ENCODE measurements around the gene CNIH3.

The CNIH3 gene

DNA sequence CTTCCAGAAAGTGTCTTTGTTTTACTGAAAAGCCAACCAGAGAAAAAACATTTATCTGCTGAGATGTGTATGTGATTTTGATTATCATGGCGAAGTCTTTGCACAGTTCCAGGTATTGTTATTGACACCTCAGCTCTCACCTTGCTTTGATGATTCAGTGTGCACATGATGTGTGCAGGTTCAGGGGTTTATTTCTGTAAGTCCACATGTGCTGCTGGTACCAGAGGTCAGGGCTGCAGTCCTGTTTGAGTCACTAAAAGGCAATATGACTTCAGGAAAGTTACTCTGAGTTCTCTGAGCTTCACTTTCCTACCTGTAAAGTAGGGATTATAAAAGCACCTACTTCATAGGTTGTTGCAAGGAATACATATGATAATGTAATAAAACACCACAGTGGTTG lies 97.1 kb downstream of the CNIH3 start:
- no peak overlapping the region for H3K4me3 ChIP-seq
- no peak overlapping the region for H3K27ac ChIP-seq
- DNase-seq (ENCODE audit: low spot score) = no peak
- TF ChIP-seq, protein P1, sequence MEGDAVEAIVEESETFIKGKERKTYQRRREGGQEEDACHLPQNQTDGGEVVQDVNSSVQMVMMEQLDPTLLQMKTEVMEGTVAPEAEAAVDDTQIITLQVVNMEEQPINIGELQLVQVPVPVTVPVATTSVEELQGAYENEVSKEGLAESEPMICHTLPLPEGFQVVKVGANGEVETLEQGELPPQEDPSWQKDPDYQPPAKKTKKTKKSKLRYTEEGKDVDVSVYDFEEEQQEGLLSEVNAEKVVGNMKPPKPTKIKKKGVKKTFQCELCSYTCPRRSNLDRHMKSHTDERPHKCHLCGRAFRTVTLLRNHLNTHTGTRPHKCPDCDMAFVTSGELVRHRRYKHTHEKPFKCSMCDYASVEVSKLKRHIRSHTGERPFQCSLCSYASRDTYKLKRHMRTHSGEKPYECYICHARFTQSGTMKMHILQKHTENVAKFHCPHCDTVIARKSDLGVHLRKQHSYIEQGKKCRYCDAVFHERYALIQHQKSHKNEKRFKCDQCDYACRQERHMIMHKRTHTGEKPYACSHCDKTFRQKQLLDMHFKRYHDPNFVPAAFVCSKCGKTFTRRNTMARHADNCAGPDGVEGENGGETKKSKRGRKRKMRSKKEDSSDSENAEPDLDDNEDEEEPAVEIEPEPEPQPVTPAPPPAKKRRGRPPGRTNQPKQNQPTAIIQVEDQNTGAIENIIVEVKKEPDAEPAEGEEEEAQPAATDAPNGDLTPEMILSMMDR (IDR thresholded peaks at IDR 0.05) = no peak

DNA sequence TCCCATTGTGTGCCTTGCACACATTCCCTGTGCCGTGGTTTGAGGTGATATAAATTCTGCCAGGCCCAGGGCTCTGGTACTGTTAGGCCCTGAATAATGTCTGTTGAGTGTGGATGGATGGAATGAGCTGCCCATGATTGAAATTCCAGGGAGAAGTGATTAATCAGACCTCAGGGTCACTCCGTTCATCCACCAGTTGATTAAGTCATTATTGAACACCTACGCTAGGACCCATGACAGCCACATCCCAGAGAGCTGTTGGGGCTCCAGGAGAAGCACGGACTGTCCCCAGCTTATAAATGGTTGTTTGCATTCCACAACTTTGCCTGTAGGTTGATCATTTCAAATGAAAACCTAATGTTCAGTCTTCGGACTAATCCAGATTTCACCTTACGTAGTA lies 98.4 kb downstream of the CNIH3 start:
- no peak for DNase-seq (ENCODE audit: low spot score)
- Histone ChIP-seq H3K4me3 (no peak overlapping the region), H3K27ac (no peak overlapping the region)
- TF ChIP-seq, protein P1 (IDR thresholded peaks at IDR 0.05) = no peak

DNA sequence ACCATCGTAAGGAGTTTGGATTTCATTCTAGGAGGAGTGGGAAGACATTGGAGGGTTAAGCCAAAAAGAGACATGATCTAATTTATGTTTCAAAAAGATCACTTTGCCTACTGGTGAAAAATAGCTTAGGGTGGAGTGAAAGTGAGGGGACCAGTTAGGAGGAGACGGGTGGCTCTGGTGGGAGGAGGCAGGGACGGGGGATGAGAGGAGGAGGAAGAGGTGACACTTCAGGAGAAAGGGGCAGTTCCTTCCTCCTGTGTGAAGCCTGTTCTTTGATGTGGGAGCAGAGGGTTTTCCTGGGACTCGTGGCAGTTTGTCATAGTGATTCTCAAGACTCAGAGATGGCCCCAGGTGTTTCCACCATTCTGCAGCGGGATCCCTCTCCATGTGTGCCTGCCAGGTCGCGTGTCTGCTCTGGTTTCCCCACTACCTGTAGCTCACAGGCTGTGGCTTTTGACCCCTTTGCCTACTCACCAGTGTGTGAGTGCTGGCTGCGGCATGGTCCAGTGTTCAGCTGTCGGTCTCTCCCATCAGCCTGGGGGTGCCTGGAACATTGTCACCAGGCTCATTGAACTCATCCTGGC lies 102.4 kb downstream of the CNIH3 start:
- Histone ChIP-seq H3K27ac (no peak overlapping the region), H3K4me3 (no peak overlapping the region)
- TF ChIP-seq, protein P1 (IDR thresholded peaks at IDR 0.05) = no peak
- no peak for DNase-seq (ENCODE audit: low spot score)

GRCh38 chr1:224719716-224720115 lies 103.6 kb downstream of the CNIH3 start:
- no peak for DNase-seq (ENCODE audit: low spot score)
- H3K4me3 ChIP-seq = no peak overlapping the region
- TF ChIP-seq, protein P1 (IDR thresholded peaks at IDR 0.05) = no peak
- H3K27ac ChIP-seq = no peak overlapping the region

- TF ChIP-seq, protein P1 (IDR thresholded peaks at IDR 0.05) = no peak
- H3K27ac ChIP-seq = no peak overlapping the region
- no peak for DNase-seq (ENCODE audit: low spot score)
- H3K4me3 ChIP-seq = no peak overlapping the region
Observed at GRCh38 chr1:224720216-224720615, 104.1 kb downstream of the CNIH3 start.

- TF ChIP-seq, protein P1 (IDR thresholded peaks at IDR 0.05) = no peak
- H3K4me3 ChIP-seq = no peak overlapping the region
- DNase-seq (ENCODE audit: low spot score) = no peak
- no peak overlapping the region for H3K27ac ChIP-seq
Observed at GRCh38 chr1:224721000-224721399, 104.9 kb downstream of the CNIH3 start.

DNA sequence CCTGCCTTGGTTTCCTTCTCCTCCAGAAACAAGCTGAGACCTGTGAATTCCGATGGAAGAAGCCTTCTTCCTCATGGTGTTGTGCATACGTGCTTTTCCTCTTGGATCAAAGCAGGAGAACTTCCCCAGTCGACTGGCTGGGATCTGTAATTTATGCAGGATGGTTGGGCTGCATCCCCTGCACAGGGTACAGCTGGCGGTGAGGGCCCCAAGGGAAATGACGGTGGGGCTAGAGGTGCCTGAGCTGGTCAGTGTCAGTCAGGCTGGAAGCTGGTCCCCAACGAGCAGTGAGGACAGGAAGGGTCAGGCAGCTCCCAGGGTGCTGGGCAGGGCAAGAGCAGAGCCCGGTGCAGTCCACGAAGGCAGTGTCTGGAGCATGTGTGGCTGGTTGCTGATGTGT lies 106.7 kb downstream of the CNIH3 start:
- TF ChIP-seq, protein P1 (IDR thresholded peaks at IDR 0.05) = no peak
- no peak overlapping the region for H3K27ac ChIP-seq
- DNase-seq (ENCODE audit: low spot score) = no peak
- no peak overlapping the region for H3K4me3 ChIP-seq

Data from coronary artery (tissue), 2 donors.